GM19372 (cell line): Measurements from ENCODE around the gene IMPDH1.

Source experiments
- ATAC-seq: cut with Tn5 transposase; IDR thresholded peaks from one replicate; pipeline ENCODE4 v1.9.1; 2021; ENCODE audit warnings: mild to moderate bottlenecking, low read depth, moderate library complexity; ENCODE audit not compliant: unreplicated experiment

Gene IMPDH1

DNA sequence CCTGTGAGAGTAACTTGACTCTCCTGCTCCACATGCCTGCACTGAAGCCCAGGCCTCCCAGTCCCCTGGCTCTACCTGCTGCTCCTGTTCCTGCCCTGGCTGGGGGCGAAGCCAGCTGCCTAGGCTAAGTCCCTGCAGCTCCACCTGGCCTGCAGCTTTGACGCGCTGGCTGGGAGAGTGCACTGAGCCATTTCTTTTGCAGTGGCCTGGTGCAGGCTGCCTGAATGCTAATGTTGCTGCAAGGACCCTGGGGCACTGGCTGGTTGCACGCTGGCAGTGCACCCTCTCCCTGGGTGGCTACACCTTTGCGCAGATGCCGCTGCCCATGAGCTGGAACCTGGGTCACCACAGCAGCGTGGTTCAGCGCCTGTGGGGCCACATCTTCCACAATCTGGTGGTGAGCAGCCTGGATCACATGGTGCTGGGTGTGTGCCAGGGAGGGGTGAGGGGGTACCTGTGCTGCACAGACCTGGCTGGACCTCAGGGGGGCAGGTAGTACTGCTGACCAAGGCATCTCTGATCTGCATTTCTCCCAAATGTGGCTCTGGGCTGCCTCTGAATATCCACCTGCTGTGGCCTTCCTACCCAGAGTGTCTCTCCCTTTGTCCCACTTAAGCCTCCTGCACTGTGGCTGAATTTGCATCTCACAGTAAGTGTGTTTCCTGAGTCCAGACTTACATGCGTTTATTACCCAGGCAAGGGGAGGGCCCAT is 20.0 kb downstream of the IMPDH1 start:
- no peak for ATAC-seq

DNA sequence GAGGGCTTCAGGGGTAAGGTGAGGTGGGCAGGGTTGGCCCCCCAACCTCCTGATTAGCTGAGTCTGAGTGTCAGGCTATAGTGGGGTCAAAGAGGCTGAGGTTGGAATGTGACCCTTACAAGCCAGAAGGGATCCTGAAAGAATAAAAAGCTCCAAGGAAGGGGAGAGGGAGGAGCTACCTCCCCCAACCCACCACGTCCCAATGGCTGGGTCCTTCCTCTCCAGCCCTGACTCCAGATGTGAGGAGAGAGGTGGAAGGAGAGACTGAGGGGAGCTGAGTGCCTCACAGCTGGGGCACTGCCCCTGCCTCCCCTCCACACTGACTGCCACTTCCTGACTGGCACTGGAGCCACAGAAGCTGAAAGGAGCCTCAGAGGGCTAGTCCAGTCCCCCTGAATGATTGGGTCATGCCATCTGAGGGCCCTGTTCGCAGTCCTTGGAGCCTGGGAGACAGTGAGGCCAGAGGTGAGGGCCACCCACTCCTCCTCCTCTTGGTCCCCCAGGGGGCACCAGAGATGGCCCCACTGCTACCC is 20.6 kb downstream of the IMPDH1 start:
- ATAC-seq, result no peak

DNA sequence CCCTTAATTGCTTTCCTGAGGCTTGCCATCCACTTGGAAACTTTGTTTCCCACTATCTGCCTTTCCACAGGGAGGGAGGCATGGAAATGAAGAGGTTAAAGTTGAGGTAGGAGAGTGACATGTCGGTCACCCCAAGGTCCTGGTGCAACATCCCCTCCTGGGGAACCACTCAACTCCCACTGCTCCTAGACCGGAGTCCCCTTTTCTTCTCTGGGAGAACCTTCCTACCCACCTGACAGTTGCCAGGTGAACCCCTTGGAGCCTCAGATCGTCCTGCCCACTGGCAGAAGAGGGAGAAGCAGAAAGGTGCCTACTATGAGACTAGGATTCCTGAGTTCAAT is 21.7 kb downstream of the IMPDH1 start:
- no peak for ATAC-seq

DNA sequence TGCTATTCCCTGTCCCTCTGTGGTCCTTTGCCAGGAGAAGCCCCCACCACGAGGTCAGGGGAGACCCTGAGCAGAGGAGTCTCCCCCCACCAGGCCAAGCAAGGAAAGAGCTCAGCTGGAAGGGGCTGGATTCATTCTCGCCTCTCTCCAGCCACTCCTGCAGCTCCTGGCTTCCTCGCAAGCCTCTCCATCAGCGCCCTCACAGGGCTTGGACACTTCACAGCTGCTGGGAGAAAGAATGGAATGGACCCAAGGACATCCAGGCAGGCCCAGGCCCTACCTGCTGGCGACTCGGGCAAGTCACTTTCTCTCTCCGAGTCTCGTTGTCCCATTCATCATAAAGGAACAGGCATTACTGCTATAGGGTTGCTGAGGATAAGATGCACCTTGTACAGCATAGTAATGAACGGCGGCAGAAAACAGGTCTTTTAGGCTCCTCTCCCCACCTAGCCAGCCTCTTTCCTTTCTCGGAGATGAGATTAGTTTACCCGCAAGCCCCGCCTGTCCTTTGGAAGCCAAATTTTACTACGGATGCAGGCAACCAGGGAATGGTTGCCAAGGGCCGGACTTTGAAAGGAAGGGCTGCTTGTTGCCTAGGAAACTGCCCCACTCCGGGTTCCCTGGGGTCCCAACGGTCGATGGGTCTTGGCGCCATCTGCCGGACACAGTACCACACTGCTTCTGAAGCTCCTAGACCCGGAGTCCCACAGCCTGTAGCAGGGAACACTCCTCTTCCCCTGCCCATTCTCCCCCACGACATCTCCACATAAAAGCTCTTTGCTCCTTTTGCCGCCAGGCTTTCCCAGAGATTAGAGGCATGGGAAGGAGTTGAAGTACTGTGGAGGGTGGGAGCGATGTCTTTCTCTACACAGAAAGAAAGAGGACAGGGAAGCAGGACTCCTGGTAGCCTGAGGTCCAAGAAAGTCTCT is 22.3 kb downstream of the IMPDH1 start:
- peak; percentile 80 for ATAC-seq

DNA sequence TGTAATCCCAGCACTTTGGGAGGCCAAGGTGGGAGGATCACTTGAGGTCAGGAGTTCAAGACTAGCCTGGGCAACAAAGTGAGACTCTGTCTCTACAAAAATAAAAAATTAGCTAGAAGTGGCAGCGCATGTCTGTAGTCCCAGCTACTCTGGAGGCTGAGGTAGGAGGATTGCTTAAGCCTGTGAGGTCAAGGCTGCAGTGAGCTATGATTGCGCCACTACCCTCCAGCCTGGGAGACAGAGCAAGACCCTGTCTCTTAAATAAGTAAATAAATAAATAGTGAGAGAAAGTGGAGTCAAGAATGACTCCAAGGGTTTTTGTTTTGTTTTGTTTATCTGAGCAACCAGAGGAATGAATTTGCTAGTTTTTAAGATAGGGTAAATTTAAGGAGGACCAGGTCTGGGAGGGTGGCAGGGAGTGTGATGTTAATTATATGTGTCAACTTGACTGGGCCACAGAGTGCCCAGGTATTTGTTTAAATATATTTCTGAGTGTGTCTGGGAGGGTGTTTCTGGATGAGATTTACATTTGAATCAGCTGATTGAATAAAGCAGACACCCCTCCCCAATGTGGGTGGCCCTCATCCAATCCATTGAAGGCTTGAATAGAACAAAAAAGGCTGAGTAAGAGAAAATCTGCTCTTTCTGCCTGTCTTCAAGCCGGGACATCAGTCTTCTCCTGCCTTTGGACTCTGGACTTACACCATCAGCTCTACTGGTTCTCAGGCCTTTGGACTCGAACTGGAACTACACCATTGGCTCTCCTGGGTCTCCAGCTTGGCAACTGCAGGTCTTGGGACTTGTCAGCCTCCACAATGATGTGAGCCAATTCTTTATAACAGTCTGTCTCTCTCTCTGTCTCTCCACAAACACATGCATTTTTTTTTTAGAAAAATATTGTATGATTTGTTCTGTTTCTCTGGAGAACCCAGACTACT is 23.5 kb downstream of the IMPDH1 start:
- ATAC-seq, result no peak

DNA sequence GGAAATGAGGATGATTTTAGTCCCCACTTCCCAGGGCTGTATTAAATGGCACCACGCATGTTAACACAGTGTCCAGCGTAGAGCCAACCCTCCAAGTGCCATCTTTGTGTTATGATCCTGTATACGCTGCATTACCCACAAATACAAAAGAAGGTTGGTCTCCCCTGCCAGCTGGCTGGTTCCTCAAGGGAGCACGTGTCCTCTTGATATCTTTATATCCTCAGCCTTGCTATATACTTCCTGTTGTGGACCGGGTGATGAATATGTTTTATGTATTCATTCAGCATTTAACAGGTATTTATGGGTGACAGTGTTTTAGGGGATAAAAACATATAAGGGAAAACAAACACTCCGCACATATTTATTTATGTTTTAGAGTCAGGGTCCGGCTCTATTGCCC is 25.1 kb downstream of the IMPDH1 start:
- ATAC-seq, result no peak

DNA sequence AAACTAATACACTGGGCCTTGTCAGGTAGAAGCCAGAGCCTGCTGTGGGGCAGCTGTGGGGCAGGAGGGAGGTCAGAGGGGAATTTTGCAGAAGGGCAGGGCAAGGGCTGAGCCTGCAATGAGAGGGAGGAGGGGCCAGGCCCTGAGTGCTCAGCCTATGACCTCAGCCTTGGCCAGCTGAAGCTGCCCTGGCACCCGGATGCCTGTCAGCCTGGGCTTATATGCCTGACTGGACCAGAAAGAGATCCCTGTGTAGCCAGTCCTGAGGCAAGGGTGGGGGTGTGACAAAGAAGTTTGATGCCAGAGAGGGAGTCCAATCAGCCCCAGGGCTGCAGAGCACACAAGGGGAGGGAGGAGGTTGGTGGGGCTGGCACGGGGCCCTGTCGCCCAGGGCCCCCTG is 26.0 kb downstream of the IMPDH1 start:
- ATAC-seq, result no peak

DNA sequence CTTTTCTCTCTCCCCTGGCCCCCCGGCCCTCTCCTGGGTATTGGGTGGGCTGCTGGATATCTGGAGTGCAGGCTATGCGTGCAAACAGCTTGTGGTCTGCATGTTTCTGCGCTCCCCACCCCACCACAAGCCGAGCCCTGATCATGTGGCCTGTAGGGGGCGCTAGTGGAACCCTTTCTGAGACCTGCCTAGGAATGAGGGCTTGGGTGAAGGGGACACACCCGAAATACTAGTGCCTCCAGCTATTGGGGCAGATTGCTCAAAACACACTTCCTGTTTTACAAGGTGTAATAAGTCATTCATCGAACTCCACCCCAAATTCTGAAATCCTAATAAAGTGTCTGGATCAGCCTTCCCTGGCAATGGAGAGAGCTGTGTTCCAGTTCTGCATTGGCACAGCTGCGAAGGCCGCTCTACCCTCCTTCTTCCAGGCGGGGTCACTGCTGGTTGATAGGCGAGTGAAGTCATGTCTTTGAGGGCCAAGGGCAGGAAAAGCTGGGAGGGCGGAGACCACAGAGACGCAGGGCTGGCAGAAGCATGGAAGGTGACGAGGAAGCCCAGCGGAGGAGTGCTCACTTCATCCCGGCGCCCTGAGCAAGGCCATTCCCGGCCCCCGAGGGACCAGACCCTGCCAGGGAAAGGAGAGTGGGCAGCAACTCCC is 28.5 kb downstream of the IMPDH1 start:
- no peak for ATAC-seq

DNA sequence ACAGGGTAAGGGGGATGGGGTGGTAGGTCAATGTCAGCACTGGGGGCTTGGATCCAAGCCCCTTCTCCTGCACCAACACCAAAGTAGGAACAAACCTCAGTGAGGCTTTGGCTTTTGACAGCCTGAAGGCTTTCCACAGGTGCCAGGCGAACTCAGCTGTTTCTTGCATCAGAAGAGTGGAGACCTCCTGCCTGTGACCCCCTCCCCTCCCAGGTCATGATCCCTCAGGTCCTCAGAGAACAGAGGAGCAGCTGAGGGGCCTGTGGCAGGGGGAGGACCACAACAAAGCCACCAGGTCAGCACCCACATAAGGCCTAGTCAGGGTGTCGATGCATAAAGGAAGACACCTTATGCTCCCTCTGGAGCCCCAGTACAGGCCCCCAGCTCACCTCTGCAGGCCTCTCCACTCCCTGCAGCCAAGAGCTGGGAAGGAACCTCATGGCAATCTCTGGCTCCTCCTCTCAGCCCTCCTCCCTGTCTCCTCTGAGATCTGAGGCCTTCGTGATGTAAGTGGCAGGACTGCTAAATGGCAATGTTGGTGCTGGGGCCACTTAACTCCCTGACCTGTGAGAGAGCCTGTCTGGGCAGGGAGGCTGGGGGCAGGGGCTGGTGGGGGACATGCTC is 29.2 kb downstream of the IMPDH1 start:
- no peak for ATAC-seq

DNA sequence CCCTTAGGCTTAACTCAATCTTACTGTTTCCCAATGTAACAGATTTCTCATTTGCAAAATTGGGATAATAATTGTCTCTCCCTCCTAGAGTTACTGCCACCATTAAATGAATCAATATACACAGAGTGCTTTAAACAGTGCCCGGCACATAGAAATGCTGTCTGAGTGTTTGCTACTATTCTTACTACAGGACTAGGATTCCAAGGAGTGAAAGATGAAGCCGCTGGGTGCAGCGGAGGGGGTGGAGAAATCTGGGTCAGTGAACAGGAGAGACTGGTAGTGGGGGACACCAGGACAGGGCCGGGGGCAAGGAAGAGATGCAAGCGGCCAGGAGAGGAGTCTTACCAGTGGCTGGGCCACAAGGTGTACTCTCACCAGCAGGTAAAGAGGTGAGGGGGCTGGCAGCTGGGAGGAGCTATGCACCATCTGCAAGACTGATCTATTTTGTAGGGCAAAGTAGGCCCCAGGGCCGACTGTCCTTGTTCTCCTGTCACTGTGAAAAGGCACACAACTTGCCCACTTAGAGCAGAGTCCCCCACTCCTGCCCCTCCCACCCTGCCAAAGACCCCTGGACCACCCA is 29.8 kb downstream of the IMPDH1 start:
- no peak for ATAC-seq

DNA sequence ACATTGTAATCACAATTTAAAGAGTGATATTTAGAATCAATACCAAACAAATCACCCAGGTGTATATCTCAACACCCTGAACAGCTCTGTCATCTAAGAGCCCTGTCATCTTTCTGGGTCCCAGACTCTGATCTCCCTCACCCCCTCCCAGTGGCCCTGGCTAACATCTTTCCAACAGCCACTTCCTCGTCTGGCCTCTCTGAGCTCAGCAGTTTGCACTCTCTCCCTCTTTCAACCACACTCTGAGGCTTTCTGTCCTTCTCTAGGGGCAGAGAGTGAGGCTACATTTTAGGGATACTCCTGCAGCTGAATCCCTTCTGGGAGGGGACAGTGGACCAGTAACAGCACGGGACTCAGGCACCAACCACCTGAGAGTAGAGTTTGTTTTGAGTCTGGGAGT is 31.1 kb downstream of the IMPDH1 start:
- ATAC-seq, result no peak

DNA sequence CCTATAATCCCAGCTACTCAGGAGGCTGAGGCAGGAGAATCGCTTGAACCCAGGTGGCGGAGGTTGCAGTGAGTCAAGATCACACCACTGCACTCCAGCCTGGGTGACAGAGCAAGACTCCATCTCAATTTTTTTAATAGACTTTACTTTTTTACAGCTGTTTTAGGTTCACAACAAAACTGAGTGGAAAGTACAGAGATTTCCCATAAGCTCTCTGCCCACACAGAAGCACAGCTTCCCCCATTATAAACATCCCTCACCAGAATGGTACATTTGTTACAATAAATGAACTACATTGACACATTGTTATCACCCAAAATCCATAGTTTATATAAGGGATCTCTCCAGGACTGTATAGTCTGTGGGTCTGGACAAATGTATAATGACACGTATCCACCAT is 33.7 kb downstream of the IMPDH1 start:
- no peak for ATAC-seq

DNA sequence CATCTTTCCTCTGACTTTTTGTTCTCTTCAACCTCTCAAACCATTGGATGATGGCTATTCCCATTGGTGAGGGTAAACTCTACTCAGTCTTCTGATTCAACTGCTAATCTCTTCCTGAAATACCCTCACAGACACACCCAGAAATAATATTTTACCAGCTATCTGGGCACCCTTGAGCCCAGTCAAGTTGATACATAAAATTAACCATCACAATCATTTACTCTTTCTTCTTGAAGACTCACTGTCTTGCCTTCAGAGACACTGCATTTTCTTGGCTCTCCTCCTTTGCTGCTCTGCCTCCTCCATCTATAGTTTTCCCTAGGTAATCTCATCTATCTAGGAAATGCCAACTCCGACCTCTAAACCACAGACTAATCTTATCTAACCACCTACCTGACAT is 35.7 kb downstream of the IMPDH1 start:
- ATAC-seq, result no peak

DNA sequence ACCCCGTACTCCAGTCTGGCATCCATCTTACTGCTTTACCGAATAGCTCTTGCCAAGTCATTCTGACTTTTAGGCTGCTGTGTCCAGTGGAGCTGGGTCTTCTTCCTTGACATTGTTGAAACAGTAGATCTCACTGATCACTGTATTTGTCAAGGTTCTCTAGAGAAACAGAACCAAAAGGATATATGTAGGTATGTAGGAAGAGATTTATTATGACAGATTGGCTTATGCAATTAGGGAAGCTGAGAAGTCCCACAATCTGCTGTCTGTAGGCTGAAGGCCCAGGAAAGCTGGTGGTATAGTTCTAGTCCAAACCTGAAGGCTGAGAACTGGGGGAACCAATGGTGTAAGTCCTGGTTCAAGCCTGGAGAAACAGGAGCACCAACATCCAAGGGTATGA is 36.2 kb downstream of the IMPDH1 start:
- no peak for ATAC-seq

DNA sequence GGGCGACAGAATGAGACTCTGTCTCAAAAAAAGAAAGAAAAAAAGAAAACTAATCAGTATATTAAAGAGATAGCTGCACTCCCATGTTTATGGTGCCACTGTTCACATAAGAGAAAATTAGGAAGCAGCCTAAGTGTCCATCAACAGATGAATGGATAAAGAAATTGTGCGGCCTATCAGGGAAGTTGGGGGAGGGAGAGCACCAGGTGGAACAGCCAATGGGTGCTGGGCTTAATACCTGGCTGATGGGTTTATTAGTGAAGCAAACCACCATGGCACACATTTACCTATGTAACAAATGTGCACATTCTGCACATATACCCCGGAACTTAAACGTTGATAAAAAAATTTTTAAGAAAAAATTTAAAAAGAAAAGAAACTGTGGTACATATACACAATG is 39.3 kb downstream of the IMPDH1 start:
- ATAC-seq, result no peak

DNA sequence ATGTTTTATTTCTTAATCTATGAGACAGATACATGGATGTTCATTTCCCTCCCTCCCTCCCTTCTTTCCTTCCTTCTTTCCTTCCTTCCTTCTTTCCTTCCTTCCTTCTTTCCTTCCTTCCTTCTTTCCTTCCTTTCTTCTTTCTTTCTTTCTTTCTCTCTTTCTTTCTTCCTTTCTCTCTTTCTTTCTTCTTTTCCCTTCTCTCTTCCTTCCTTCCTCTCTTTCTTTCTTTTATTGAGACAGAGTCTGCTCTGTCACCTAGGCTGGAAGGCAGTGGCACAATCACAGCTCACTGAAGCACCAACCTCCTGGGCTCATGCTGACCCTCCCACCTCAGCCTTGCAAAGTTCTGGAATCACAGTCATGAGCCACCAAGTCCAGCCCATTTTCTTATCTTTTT is 42.8 kb downstream of the IMPDH1 start:
- ATAC-seq, result no peak

DNA sequence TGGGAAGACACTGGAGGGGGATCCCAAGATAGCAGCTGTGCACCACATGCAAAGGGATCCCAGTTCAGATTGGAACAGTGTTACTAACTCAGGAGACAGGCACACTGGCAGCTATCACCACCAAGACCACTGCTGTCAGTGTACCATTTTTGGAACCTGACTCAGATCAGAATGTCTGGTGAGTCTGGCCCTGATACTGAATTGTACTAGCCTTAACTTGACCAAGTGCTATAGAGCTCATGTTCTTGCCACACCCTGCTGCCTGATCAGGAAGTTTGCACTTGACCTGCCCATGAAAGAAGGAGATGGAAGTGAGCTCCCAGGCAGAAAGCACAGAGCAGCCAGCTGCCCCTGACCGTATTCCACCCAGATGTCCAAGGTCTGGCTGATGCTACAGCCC is 43.5 kb downstream of the IMPDH1 start:
- ATAC-seq, result no peak

DNA sequence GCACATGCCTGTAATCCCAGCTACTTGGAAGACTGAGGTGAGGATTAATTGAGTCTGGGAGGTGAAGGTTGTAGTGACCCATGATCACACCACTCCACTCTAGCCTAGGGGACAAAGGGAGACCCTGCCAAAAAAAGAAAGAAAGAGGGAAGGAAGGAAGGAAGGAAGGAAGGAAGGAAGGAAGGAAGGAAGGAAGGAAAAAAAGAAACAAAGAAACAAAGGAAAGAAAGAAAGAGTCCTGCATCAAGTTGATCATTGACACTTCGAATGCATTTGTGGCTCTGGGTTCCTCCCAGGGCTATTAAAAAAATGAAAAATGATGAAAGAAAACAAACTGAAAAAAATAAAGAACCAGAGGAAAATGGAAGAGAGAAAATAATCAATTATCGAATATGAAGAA is 44.4 kb downstream of the IMPDH1 start:
- no peak for ATAC-seq

DNA sequence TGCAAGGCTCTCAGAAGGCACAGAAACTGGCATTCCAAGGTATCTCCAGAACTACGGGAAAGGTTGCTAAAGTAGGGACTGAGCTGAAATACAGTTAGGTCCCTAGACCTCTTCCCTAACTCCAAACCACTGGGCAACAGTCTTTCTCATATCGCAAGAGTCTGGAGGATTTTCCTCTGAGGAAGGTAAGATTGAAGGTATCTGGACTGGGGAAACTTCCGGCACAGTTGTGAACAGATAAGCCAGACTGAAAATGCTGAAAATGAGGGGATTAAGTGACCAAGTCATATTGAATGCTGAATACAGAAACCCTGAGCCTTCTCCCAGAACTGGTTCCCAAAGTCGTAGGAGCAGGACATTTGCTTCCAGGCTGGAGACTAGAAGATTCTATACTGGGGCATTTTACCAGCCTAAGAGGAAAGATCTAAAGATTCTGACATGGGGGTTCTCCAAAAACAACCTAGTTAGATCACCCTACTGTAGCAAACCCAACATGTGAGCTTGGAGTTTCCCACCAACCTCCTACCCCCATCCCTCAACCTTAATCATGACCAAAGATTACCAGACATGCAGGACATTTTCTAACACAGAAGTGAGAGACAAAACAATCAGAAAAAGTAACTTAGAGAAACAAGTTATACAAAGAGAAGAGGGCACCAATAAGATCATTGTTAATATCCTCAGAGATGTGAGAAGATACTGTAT is 45.5 kb downstream of the IMPDH1 start:
- no peak for ATAC-seq
